Breast epithelium (tissue), 4 donors: Measurements from ENCODE around the gene URB1. TPM values are rescaled to one million over a fixed set of nuclear protein-coding genes. Genes with fewer than 3 reads are reported as not detected.

Source experiments
- DNase-seq, 2 donors: peaks; one replicate each; pipeline ENCODE4 v3.0.0-alpha.2; 2019; ENCODE audit warnings: low spot score in 2 of 2
- H3K27ac ChIP-seq, 2 donors: fragments of 200-600 bp; sonication (generic) in 1 of 2; one replicate each; pipeline ENCODE4 v1.5.1; 2016 to 2019; ENCODE audit warnings: mild to moderate bottlenecking in 1 of 2
- H3K27me3 ChIP-seq, 2 donors: fragments of 200-600 bp; sonication (generic) in 1 of 2; one replicate each; pipeline versions ENCODE4 v1.5.1 to v1.6.0; 2017 to 2019; ENCODE audit warnings: control low read depth in 1 of 2, mild to moderate bottlenecking in 1 of 2
- H3K36me3 ChIP-seq: fragments of 200-600 bp; one replicate; pipeline ENCODE4 v1.5.1; 2019
- H3K4me1 ChIP-seq, 2 donors: fragments of 200-600 bp; sonication (generic); one replicate each; pipeline ENCODE4 v1.5.1; 2016 to 2019; ENCODE audit warnings: control low read depth in 1 of 2
- H3K4me3 ChIP-seq, 3 donors: fragments of 200-600 bp; sonication (generic); 1 replicate in 2 of 3; 2 replicates in 1 of 3; pipeline ENCODE4 v1.5.1; 2016 to 2019; ENCODE audit warnings: mild to moderate bottlenecking in 3 of 3, moderate library complexity in 2 of 3
- H3K9me3 ChIP-seq, 2 donors: fragments of 200-600 bp; sonication (generic) in 1 of 2; one replicate each; pipeline ENCODE4 v1.5.1; 2016 to 2019; ENCODE audit warnings: control low read depth in 1 of 2
- CTCF ChIP-seq, 3 donors: fragments of 450-650 bp; IDR thresholded peaks; one replicate each; pipeline ENCODE4 v1.5.1; 2016 to 2017; ENCODE audit warnings: antibody characterized with exemption in 3 of 3, mild to moderate bottlenecking in 3 of 3, moderate library complexity in 3 of 3
- POLR2A ChIP-seq: fragments of 450-650 bp; IDR thresholded peaks from one replicate; pipeline ENCODE4 v1.6.1; 2016; ENCODE audit warnings: antibody characterized with exemption, mild to moderate bottlenecking, moderate library complexity
- POLR2AphosphoS5 ChIP-seq, 3 donors: sonication (generic); formaldehyde crosslinking; IDR thresholded peaks; one replicate each; pipeline ENCODE4 v1.6.1; 2017; ENCODE audit warnings: antibody characterized with exemption in 3 of 3
- intact Hi-C: fragments of 100-400 bp; cut with DNase I; formaldehyde crosslinking; loops from one replicate; pipeline ENCODE4 v1.15.1; 2023; ENCODE audit warnings: low total_unique reads
- total RNA-seq, 3 donors: library from RNA; depleted of rRNA; stranded (reverse); fragments of >200 nt; gene quantifications; one replicate each; pipeline ENCODE4 v1.1.0, GENCODE V29; 2016

The URB1 gene
- total RNA-seq, 3 donors from 2014 or later: 12.8 to 22.2 (median 20.6) TPM

GRCh38 chr21:32328595-32328994 is 64.2 kb downstream of the URB1 start:
- Histone ChIP-seq H3K4me1 (no peaks in the 10 kb centered on the region), H3K4me3 (no peak overlapping the region), H3K27me3 (no peaks in the 10 kb centered on the region), H3K9me3 (no peaks in the 10 kb centered on the region), H3K27ac (peak overlapping the region in 1 of 2 donors; percentile 58), H3K36me3 (peaks cover 13% of the 10 kb centered on the region)
- intact Hi-C loops: no loop called here
- DNase-seq: no peak
- TF ChIP-seq POLR2A (no peak), CTCF (IDR thresholded peaks at IDR 0.05) (no peak), POLR2AphosphoS5 (IDR thresholded peaks at IDR 0.05) (no peak)

- Histone ChIP-seq H3K27ac (peak overlapping the region in 1 of 2 donors; percentile 12), H3K4me3 (no peak overlapping the region), H3K9me3 (no peaks in the 10 kb centered on the region), H3K36me3 (peaks cover 10% of the 10 kb centered on the region), H3K27me3 (no peaks in the 10 kb centered on the region), H3K4me1 (no peaks in the 10 kb centered on the region)
- no peak for TF ChIP-seq POLR2AphosphoS5 (IDR thresholded peaks at IDR 0.05)
- TF ChIP-seq CTCF (IDR thresholded peaks at IDR 0.05): no peak
- no peak for TF ChIP-seq POLR2A
- intact Hi-C loops: no loop called here
- no peak for DNase-seq
These were observed 67.1 kb downstream of the URB1 start for GRCh38 chr21:32325706-32326105.

GRCh38 chr21:32322676-32323075 is 70.1 kb downstream of the URB1 start:
- TF ChIP-seq POLR2A (no peak), CTCF (IDR thresholded peaks at IDR 0.05) (no peak), POLR2AphosphoS5 (IDR thresholded peaks at IDR 0.05) (no peak)
- no peak overlapping the region for H3K27ac ChIP-seq
- H3K4me1 ChIP-seq: no peaks in the 10 kb centered on the region
- intact Hi-C loops: no loop called here
- no peaks in the 10 kb centered on the region for H3K9me3 ChIP-seq
- no peak for DNase-seq
- H3K27me3 ChIP-seq: no peaks in the 10 kb centered on the region
- H3K36me3 ChIP-seq: peaks cover 19% of the 10 kb centered on the region
- H3K4me3 ChIP-seq: no peak overlapping the region

- H3K36me3 ChIP-seq: peaks cover 19% of the 10 kb centered on the region
- no peaks in the 10 kb centered on the region for H3K9me3 ChIP-seq
- DNase-seq: no peak
- TF ChIP-seq POLR2AphosphoS5 (IDR thresholded peaks at IDR 0.05) (no peak), CTCF (IDR thresholded peaks at IDR 0.05) (no peak), POLR2A (no peak)
- H3K4me1 ChIP-seq: no peaks in the 10 kb centered on the region
- intact Hi-C loops: no loop called here
- H3K27ac ChIP-seq: no peak overlapping the region
- H3K4me3 ChIP-seq: no peak overlapping the region
- no peaks in the 10 kb centered on the region for H3K27me3 ChIP-seq
These were observed 70.7 kb downstream of the URB1 start for GRCh38 chr21:32322103-32322502.

- TF ChIP-seq POLR2A: no peak
- TF ChIP-seq CTCF (IDR thresholded peaks at IDR 0.05): no peak
- TF ChIP-seq POLR2AphosphoS5 (IDR thresholded peaks at IDR 0.05): no peak
- H3K27ac ChIP-seq: no peak overlapping the region
- peaks cover 19% of the 10 kb centered on the region for H3K36me3 ChIP-seq
- no peaks in the 10 kb centered on the region for H3K4me1 ChIP-seq
- DNase-seq: no peak
- no peak overlapping the region for H3K4me3 ChIP-seq
- intact Hi-C loops: no loop called here
- no peaks in the 10 kb centered on the region for H3K27me3 ChIP-seq
- H3K9me3 ChIP-seq: no peaks in the 10 kb centered on the region
These were observed 71.3 kb downstream of the URB1 start for GRCh38 chr21:32321480-32321879.
